K562 (cell line): ENCODE data around the gene NAV2. TPM values are rescaled to one million over a fixed set of nuclear protein-coding genes. Genes with fewer than 3 reads are reported as not detected.

Experiments
- ARHGAP35 ChIP-seq: fragments of 450-650 bp; IDR thresholded peaks from 2 replicates; pipeline ENCODE4 v1.6.1; 2018; ENCODE audit not compliant: partially characterized antibody
- ATF1 ChIP-seq, 2 experiments: fragments of 450-650 bp in 1 of 2; IDR thresholded peaks; 2 replicates each; pipeline ENCODE4 v1.6.1; 2016; ENCODE audit warnings: missing compliant biosample characterization in 1 of 2, missing genetic modification characterization in 1 of 2
- ETV6 ChIP-seq, 3 experiments: fragments of 150-350 bp in 1 of 3; sonication (generic) in 1 of 3; formaldehyde crosslinking in 1 of 3; IDR thresholded peaks; 2 replicates each; pipeline versions ENCODE4 v1.6.1 to v1.8.0; 2014 to 2022; ENCODE audit warnings: borderline replicate concordance in 2 of 3, low read depth in 2 of 3, antibody characterized with exemption in 1 of 3, low read length in 1 of 3, mild to moderate bottlenecking in 1 of 3, missing genetic modification reagents in 1 of 3
- EZH2 ChIP-seq: IDR thresholded peaks from 2 replicates; pipeline ENCODE4 v1.6.1; 2012; ENCODE audit warnings: low read depth, mild to moderate bottlenecking, inconsistent platforms, low read length, borderline replicate concordance
- FOS ChIP-seq: IDR thresholded peaks from 3 replicates; pipeline ENCODE4 v1.6.1; 2011; ENCODE audit not compliant: insufficient read length; ENCODE audit errors: extremely low read depth
- FOXM1 ChIP-seq, 2 experiments: fragments of 450-650 bp in 1 of 2; sonication (generic) in 1 of 2; formaldehyde crosslinking in 1 of 2; IDR thresholded peaks; 2 replicates each; pipeline versions ENCODE4 v1.6.1 to v1.9.0; 2017 to 2022; ENCODE audit warnings: low read depth in 2 of 2, mild to moderate bottlenecking in 2 of 2, missing genetic modification reagents in 1 of 2, moderate library complexity in 1 of 2
- HDAC1 ChIP-seq, 2 experiments: fragments of 450-650 bp; IDR thresholded peaks; 2 replicates each; pipeline ENCODE4 v1.6.1; 2016 to 2017; ENCODE audit warnings: inconsistent platforms in 1 of 2, mild to moderate bottlenecking in 1 of 2, moderate library complexity in 1 of 2
- HDAC3 ChIP-seq: fragments of 450-650 bp; IDR thresholded peaks from 2 replicates; pipeline ENCODE4 v1.6.1; 2018; ENCODE audit warnings: borderline replicate concordance, mild to moderate bottlenecking, moderate library complexity; ENCODE audit not compliant: partially characterized antibody
- MAFK ChIP-seq: IDR thresholded peaks from 2 replicates; pipeline ENCODE4 v1.6.1; 2011; ENCODE audit warnings: low read length, improper control_type of control experiment
- MAZ ChIP-seq, 2 experiments: fragments of 450-650 bp in 1 of 2; sonication (generic) in 1 of 2; formaldehyde crosslinking; IDR thresholded peaks in 1 of 2; conservative IDR thresholded peaks in 1 of 2; 2 replicates each; pipeline versions ENCODE4 v1.4.0 to v1.5.0; 2020; ENCODE audit warnings: mild to moderate bottlenecking in 1 of 2, missing genetic modification reagents in 1 of 2
- POLR2AphosphoS5 ChIP-seq: IDR thresholded peaks from 2 replicates; pipeline ENCODE4 v1.6.1; 2011; ENCODE audit warnings: mild to moderate bottlenecking, low read depth, low read length, moderate library complexity; ENCODE audit not compliant: control insufficient read depth, insufficient read depth
- PTRF ChIP-seq: fragments of 450-650 bp; IDR thresholded peaks from 2 replicates; pipeline ENCODE4 v1.6.1; 2016; ENCODE audit warnings: mild to moderate bottlenecking, missing genetic modification characterization, missing compliant biosample characterization
- RCOR1 ChIP-seq, 2 experiments: IDR thresholded peaks; 2 replicates each; pipeline ENCODE4 v1.6.1; 2012; ENCODE audit warnings: low read depth in 2 of 2, low read length in 2 of 2, borderline replicate concordance in 1 of 2, improper control_type of control experiment in 1 of 2
- RNF2 ChIP-seq: sonication (generic); IDR thresholded peaks from 2 replicates; pipeline ENCODE4 v1.6.1; 2016
- SMAD3 ChIP-seq: fragments of 450-650 bp; formaldehyde crosslinking; conservative IDR thresholded peaks from 2 replicates; pipeline ENCODE4 v1.4.0; 2020; ENCODE audit warnings: mild to moderate bottlenecking
- ZFP1 ChIP-seq: fragments of 450-650 bp; formaldehyde crosslinking; IDR thresholded peaks from 2 replicates; pipeline ENCODE4 v1.4.0; 2020; ENCODE audit warnings: mild to moderate bottlenecking, mixed read lengths
- ZNF124 ChIP-seq: sonication (generic); formaldehyde crosslinking; IDR thresholded peaks from 2 replicates; pipeline ENCODE4 v1.8.1; 2022; ENCODE audit warnings: missing genetic modification reagents
- ZNF140 ChIP-seq: fragments of 250-450 bp; sonication (Bioruptor Pico); IDR thresholded peaks from 2 replicates; pipeline ENCODE4 v1.8.0; 2021; ENCODE audit warnings: moderate library complexity, mild to moderate bottlenecking, inconsistent platforms
- ZNF239 ChIP-seq: fragments of 250-450 bp; sonication (Bioruptor Pico); IDR thresholded peaks from 2 replicates; pipeline ENCODE4 v1.4.0; 2020; ENCODE audit warnings: mild to moderate bottlenecking
- polyA plus RNA-seq, 8 experiments: library from polyadenylated mRNA; depleted of rRNA in 4 of 8; stranded (reverse) in 5 of 8; unstranded in 3 of 8; fragments of >200 nt; fragmentation: Nextera tagmentation in 2 of 8; fragmentation: Illumina TruSeq in 1 of 8; extraction: Ambion mirVana in 2 of 8; extraction: Trizol in 1 of 8; gene quantifications; 2 replicates each; pipeline versions ENCODE4 v1.2.1 to v1.2.3, GENCODE V29; 2011 to 2014; ENCODE audit warnings: inconsistent platforms in 1 of 8, missing spikeins in 1 of 8
- total RNA-seq, 7 experiments: library from RNA; depleted of rRNA in 6 of 7; stranded (reverse); fragments of >200 nt in 6 of 7; fragmentation: Illumina TruSeq in 2 of 7; extraction: Trizol in 2 of 7; gene quantifications; 2 replicates each; pipeline versions ENCODE4 v1.2.1 to v1.2.3, GENCODE V29; 2011 to 2021; ENCODE audit warnings: low replicate concordance in 1 of 7
- TF ChIP-seq, protein P1 (sequence below), 2 experiments: fragments of 250-450 bp in 1 of 2; fragments of 450-650 bp in 1 of 2; sonication (Bioruptor Pico) in 1 of 2; IDR thresholded peaks; 2 replicates each; pipeline versions ENCODE4 v1.6.1 to v1.8.0; 2016 to 2021; ENCODE audit warnings: mild to moderate bottlenecking in 2 of 2, moderate library complexity in 2 of 2, missing compliant biosample characterization in 1 of 2, missing genetic modification characterization in 1 of 2
- TF ChIP-seq, protein P2 (sequence below): fragments of 250-450 bp; sonication (Bioruptor Pico); IDR thresholded peaks from 2 replicates; pipeline ENCODE4 v1.8.0; 2021; ENCODE audit warnings: borderline replicate concordance, mild to moderate bottlenecking, moderate library complexity; ENCODE audit not compliant: poor library complexity, severe bottlenecking
- TF ChIP-seq, protein P3 (sequence below): fragments of 450-650 bp; IDR thresholded peaks from 2 replicates; pipeline ENCODE4 v1.6.1; 2016; ENCODE audit warnings: low read depth, mild to moderate bottlenecking, moderate library complexity
- TF ChIP-seq, protein P4 (sequence below): fragments of 450-650 bp; IDR thresholded peaks from 2 replicates; pipeline ENCODE4 v1.6.1; 2018; ENCODE audit warnings: mild to moderate bottlenecking, low read depth; ENCODE audit not compliant: partially characterized antibody

NAV2 gene
- total and polyA plus RNA-seq, 9 of the 15 experiments (the other 6 are each of a cell fraction or from before 2014, with no cell fraction given): 0.03 to 0.35 (median 0.05) TPM

DNA sequence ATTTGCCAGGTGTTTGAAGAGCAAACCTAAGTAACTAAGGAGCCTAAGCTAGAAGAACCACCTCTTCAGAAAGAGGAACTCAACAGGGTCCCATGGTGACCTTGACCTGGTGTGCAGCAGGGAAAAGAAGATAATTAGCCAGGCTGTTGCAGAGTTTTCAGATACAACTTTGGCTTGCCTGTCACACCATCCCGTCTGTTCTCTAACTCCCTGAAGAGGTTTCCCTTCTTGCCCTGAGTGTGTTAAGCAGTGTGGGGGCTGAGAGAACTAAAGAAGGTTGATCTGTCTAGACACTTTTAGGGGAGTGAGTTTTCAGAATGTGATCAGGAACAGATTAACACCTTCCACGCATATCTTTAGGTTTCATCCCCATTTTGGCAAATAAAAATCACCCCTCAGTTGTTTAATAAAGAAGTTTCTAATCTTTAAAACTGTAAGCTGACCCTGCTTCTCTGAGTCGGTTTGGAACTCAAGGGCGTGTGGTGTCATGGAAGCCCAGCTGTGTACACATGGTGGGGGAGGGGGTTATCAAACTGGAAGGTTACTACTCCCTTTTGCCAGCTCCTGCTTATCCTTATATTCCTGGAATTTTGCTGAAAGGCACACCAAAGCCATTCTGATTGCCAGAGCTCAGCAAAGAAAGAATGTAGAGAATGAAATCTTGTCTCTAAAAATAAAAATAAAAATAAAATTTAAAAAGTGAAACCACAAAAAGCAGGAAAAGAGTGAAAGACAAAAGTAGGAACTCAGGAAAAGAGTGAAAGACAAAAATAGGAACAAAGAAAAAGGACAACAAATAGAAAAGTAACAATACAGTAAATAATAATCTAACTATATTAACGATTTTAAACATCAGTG lies 377.4 kb downstream of the NAV2 start (continued):
- TF ChIP-seq HDAC3 (peak; percentile 71), ZFP1 (CRISPR knock-in tag) (no peak), ZNF140 (CRISPR knock-in tag) (no peak), FOXM1 (IDR thresholded peaks at IDR 0.05; ENCODE audit: low read depth) (peak; percentile 10; the same call in 1 of the 2 replicates), FOXM1 (CRISPR knock-in tag; IDR thresholded peaks at IDR 0.05; ENCODE audit: low read depth) (no peak), HDAC1 (IDR thresholded peaks at IDR 0.05) (peak in 1 of 2 experiments; percentile 42; a peak in 1 of 4 replicates), ZNF124 (no peak), FOS (no peak), MAZ (CRISPR knock-in tag; conservative IDR thresholded peaks at IDR 0.05 in 1 of 2, IDR thresholded peaks at IDR 0.05 in 1 of 2) (0 out of 4 replicates have a peak, but pooled peaks of 1 of the 2 experiments have one; percentile 26), RCOR1 (IDR thresholded peaks at IDR 0.05; ENCODE audit: borderline replicate concordance in 1 of 2, low read depth in 2 of 2, low read length in 2 of 2) (peak; percentile 20 to 21; a peak in 1 of 4 replicates), ARHGAP35 (no peak), EZH2 (no peak), ETV6 (IDR thresholded peaks at IDR 0.05; ENCODE audit: borderline replicate concordance in 1 of 2, low read depth in 2 of 2, low read length in 1 of 2) (no peak), ETV6 (CRISPR knock-in tag; IDR thresholded peaks at IDR 0.05; ENCODE audit: borderline replicate concordance) (no peak), SMAD3 (CRISPR knock-in tag) (no peak), RNF2 (no peak), PTRF (tag) (no peak), ATF1 (CRISPR knock-in tag; IDR thresholded peaks at IDR 0.05) (no peak), ATF1 (tag; IDR thresholded peaks at IDR 0.05) (0 out of 2 replicates have a peak, but pooled peaks have one; percentile 22), ZNF239 (CRISPR knock-in tag) (no peak), POLR2AphosphoS5 (peak; percentile 43; the same call in 1 of the 2 replicates), MAFK (no peak)
- TF ChIP-seq, protein P1, sequence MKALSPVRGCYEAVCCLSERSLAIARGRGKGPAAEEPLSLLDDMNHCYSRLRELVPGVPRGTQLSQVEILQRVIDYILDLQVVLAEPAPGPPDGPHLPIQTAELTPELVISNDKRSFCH (CRISPR knock-in tag; IDR thresholded peaks at IDR 0.05): no peak
- TF ChIP-seq, protein P1 (tag; IDR thresholded peaks at IDR 0.05): no peak
- TF ChIP-seq, protein P2, sequence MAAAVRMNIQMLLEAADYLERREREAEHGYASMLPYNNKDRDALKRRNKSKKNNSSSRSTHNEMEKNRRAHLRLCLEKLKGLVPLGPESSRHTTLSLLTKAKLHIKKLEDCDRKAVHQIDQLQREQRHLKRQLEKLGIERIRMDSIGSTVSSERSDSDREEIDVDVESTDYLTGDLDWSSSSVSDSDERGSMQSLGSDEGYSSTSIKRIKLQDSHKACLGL (CRISPR knock-in tag): no peak
- TF ChIP-seq, protein P3, sequence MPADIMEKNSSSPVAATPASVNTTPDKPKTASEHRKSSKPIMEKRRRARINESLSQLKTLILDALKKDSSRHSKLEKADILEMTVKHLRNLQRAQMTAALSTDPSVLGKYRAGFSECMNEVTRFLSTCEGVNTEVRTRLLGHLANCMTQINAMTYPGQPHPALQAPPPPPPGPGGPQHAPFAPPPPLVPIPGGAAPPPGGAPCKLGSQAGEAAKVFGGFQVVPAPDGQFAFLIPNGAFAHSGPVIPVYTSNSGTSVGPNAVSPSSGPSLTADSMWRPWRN: peak; percentile 26; the same call in 1 of the 2 replicates
- TF ChIP-seq, protein P4, sequence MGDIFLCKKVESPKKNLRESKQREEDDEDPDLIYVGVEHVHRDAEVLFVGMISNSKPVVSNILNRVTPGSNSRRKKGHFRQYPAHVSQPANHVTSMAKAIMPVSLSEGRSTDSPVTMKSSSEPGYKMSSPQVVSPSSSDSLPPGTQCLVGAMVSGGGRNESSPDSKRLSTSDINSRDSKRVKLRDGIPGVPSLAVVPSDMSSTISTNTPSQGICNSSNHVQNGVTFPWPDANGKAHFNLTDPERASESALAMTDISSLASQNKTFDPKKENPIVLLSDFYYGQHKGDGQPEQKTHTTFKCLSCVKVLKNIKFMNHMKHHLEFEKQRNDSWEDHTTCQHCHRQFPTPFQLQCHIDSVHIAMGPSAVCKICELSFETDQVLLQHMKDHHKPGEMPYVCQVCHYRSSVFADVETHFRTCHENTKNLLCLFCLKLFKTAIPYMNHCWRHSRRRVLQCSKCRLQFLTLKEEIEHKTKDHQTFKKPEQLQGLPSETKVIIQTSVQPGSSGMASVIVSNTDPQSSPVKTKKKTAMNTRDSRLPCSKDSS: no peak
